AG20443 (cell line): ENCODE results near the gene PLAC9.
A peak's percentile ranks its signal among the peaks of the same experiment; 100 is the strongest.

Source experiments
- DNase-seq: peaks from one replicate; pipeline ENCODE4 v3.0.0; 2012; ENCODE audit warnings: low spot score, mixed read lengths

PLAC9 gene

GRCh38 chr10:80160361-80161320 lies 28.1 kb downstream of the PLAC9 start:
- DNase-seq = no peak

- DNase-seq = no peak
Observed at GRCh38 chr10:80161321-80162083, 29.0 kb downstream of the PLAC9 start.

- DNase-seq = peak; percentile 66
Observed at GRCh38 chr10:80163741-80164341, 31.3 kb downstream of the PLAC9 start.

- DNase-seq = no peak
Observed at GRCh38 chr10:80164596-80164995, 32.1 kb downstream of the PLAC9 start.

GRCh38 chr10:80165173-80165572 lies 32.6 kb downstream of the PLAC9 start:
- DNase-seq = no peak

GRCh38 chr10:80166581-80167470 lies 34.3 kb downstream of the PLAC9 start:
- no peak for DNase-seq

GRCh38 chr10:80167471-80168161 lies 35.1 kb downstream of the PLAC9 start:
- DNase-seq = no peak

GRCh38 chr10:80168162-80168511 lies 35.6 kb downstream of the PLAC9 start:
- no peak for DNase-seq

GRCh38 chr10:80168679-80169380 lies 36.3 kb downstream of the PLAC9 start:
- peak; percentile 44 for DNase-seq

- no peak for DNase-seq
Observed at GRCh38 chr10:80170026-80170425, 37.5 kb downstream of the PLAC9 start.

- DNase-seq = no peak
Observed at GRCh38 chr10:80170641-80171040, 38.1 kb downstream of the PLAC9 start.

- no peak for DNase-seq
Observed at GRCh38 chr10:80171248-80171660, 38.7 kb downstream of the PLAC9 start.

- DNase-seq = peak; percentile 55
Observed at GRCh38 chr10:80172896-80173295, 40.4 kb downstream of the PLAC9 start.

GRCh38 chr10:80173466-80173865 lies 40.9 kb downstream of the PLAC9 start:
- DNase-seq = no peak

- DNase-seq = no peak
Observed at GRCh38 chr10:80174641-80175395, 42.3 kb downstream of the PLAC9 start.

- no peak for DNase-seq
Observed at GRCh38 chr10:80176526-80176925, 44.0 kb downstream of the PLAC9 start.

- DNase-seq = peak; percentile 57
Observed at GRCh38 chr10:80177781-80178636, 45.5 kb downstream of the PLAC9 start.

GRCh38 chr10:80182986-80183385 lies 50.5 kb downstream of the PLAC9 start:
- no peak for DNase-seq

GRCh38 chr10:80183436-80183835 lies 50.9 kb downstream of the PLAC9 start:
- no peak for DNase-seq
